Measurements from ENCODE around the gene SLC29A1.
A peak's percentile ranks its signal among the peaks of the same experiment; 100 is the strongest.
"Not testable (repeated sequence)": the region's sequence is repeated elsewhere in the genome, so short reads cannot be mapped to it uniquely, and the experiment has no call there.

SLC29A1 gene

GRCh38 chr6:44196351-44196750, 27.0 kb upstream of the SLC29A1 start:
- DNase-seq: not testable (repeated sequence)

- DNase-seq: no peak
Observed at GRCh38 chr6:44198684-44199083, 24.7 kb upstream of the SLC29A1 start.

- DNase-seq: no peak
Observed at GRCh38 chr6:44199883-44200282, 23.5 kb upstream of the SLC29A1 start.

- no peak for DNase-seq
Observed at GRCh38 chr6:44201200-44201599, 22.2 kb upstream of the SLC29A1 start.

- no peak for DNase-seq
Observed at GRCh38 chr6:44201638-44202303, 21.6 kb upstream of the SLC29A1 start.

- DNase-seq: no peak
Observed at GRCh38 chr6:44202332-44202971, 20.9 kb upstream of the SLC29A1 start.

- DNase-seq: no peak
Observed at GRCh38 chr6:44202972-44203750, 20.2 kb upstream of the SLC29A1 start.

GRCh38 chr6:44203955-44204354, 19.4 kb upstream of the SLC29A1 start:
- no peak for DNase-seq

- DNase-seq: no peak
Observed at GRCh38 chr6:44207966-44208365, 15.4 kb upstream of the SLC29A1 start.

GRCh38 chr6:44211284-44211683, 12.1 kb upstream of the SLC29A1 start:
- peak; percentile 15 to 63 for DNase-seq

- DNase-seq: no peak
Observed at GRCh38 chr6:44214307-44214706, 9.1 kb upstream of the SLC29A1 start.

- no peak for DNase-seq
Observed at GRCh38 chr6:44216677-44217331, 6.6 kb upstream of the SLC29A1 start, which contains the start of gene MYMX. MYMX (plus strand) TSS chr6:44216926; CDS start chr6:44217472, 546 bp downstream.

GRCh38 chr6:44217332-44218143, 5.9 kb upstream of the SLC29A1 start:
- no peak for DNase-seq

- DNase-seq: peak; percentile 60 to 73
Observed at GRCh38 chr6:44219053-44219814, 4.2 kb upstream of the SLC29A1 start.

- DNase-seq: no peak
Observed at GRCh38 chr6:44219815-44220784, 3.3 kb upstream of the SLC29A1 start.

- no peak for DNase-seq
Observed at GRCh38 chr6:44220913-44221290, 2.5 kb upstream of the SLC29A1 start.

- DNase-seq: peak; percentile 76 to 81
Observed at GRCh38 chr6:44221291-44221960, 2.0 kb upstream of the SLC29A1 start.

- DNase-seq: no peak
Observed at GRCh38 chr6:44221961-44222335, 1.4 kb upstream of the SLC29A1 start.

GRCh38 chr6:44222486-44223318, 693 bp upstream of the SLC29A1 start:
- no peak for DNase-seq

All from inflammatory macrophage (primary cell).